ENCODE results near the gene GID8. TPM values are rescaled to one million over a fixed set of nuclear protein-coding genes. Genes with fewer than 3 reads are reported as not detected.

Gene GID8
- total and polyA plus RNA-seq, 9 donors, result 23.6 to 54.3 (median 43.3) TPM

DNA sequence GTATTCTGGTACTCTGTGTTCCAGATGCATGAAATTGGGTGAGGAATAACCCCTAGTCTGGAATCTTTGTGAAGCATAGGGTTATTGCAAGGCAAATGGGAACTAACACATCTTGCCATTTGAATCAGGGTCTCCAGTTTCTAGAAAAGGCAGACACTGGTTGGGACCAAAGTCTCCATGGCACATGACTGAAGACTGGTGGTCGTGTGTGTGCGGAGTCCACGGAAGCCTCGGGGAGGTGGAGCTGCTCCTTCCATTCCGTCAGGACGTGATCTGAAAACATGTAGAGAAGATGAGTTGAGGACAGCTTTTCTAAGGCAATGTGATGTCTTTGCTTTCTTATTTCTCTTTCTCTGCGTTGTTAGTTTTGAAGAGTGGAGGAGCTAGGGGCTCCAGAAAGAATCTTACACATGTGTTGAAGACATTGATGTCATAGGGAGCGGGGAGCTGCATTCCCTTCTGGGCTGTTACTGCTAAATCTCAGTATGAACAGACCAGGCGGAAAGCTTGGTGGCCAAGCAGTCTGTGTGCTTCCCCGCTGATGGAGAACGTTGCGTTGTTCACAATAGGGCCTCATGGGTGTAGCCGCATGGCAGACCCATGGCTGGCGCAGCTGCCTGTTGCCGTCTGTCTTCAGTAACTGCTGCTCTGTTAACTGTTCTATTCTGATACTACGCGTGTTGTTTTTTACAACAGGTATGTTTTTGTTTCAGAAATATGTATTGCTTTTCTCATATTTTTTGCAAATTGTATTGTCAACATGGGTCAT lies 9.8 kb downstream of the GID8 start:
- no peaks in the 10 kb centered on the region for H3K36me3 ChIP-seq
- TF ChIP-seq POLR2A (IDR thresholded peaks at IDR 0.05) (no peak), CTCF (IDR thresholded peaks at IDR 0.05) (no peak), EP300 (IDR thresholded peaks at IDR 0.05) (no peak)
- no peak overlapping the region for H3K4me3 ChIP-seq
- no peaks in the 10 kb centered on the region for H3K27me3 ChIP-seq
- H3K9me3 ChIP-seq, result no peaks in the 10 kb centered on the region
- peaks cover 11% of the 10 kb centered on the region for H3K4me1 ChIP-seq (ENCODE audit: insufficient read depth)
- WGBS, 3 donors, result 89 to 95% (median 92%) methylated on average over 17 of the region's 17 CpGs
- H3K27ac ChIP-seq, result no peak overlapping the region
- intact Hi-C loops (cut with DNase I), result no loop called here
- peak in 1 of 5 donors; percentile 6 for DNase-seq

DNA sequence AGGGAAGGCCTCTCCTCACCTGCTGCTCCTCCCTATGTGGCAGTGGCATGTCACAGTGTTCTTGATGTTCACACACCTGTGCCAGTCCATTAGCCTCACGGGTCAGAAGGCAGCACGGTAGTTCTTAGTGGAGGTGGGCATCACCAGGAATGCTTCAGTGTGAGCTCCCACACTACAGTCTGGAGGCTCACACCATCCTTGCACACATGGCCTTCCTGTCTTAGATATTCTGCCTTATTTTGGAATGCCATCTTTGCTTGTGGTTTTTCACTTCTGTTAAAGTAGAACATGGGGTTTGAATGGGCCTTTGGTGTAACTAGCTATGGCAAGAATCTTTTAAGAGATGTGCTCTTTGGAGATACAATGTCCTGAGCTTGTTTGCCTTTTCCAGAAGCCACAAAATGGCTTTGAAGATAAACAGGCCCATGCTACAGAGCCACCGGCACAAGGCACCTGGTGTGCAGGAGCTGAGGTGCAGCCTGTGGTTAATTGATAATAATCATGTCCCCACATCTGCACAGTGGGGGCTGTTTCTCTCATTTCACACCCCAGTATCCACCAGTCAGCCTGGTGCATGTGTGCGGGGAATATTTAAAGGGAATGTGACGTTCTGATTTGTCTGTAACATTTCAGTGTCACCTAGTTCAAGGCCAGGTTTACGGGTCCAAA lies 11.3 kb downstream of the GID8 start:
- no peak overlapping the region for H3K4me3 ChIP-seq
- intact Hi-C loops (cut with DNase I), result no loop called here
- no peaks in the 10 kb centered on the region for H3K36me3 ChIP-seq
- H3K9me3 ChIP-seq, result no peaks in the 10 kb centered on the region
- WGBS, 3 donors, result 89 to 96% (median 93%) methylated on average over 6 of the region's 6 CpGs
- peaks cover 22% of the 10 kb centered on the region for H3K4me1 ChIP-seq (ENCODE audit: insufficient read depth)
- H3K27me3 ChIP-seq, result no peaks in the 10 kb centered on the region
- no peak for TF ChIP-seq CTCF (IDR thresholded peaks at IDR 0.05)
- TF ChIP-seq EP300 (IDR thresholded peaks at IDR 0.05), result no peak
- DNase-seq, result peak in 1 of 5 donors; percentile 5
- H3K27ac ChIP-seq, result no peak overlapping the region

- no peaks in the 10 kb centered on the region for H3K27me3 ChIP-seq
- H3K4me1 ChIP-seq (ENCODE audit: insufficient read depth), result peaks cover 26% of the 10 kb centered on the region
- peak in 1 of 5 donors; percentile 3 for DNase-seq
- H3K36me3 ChIP-seq, result no peaks in the 10 kb centered on the region
- 92 to 94% (median 93%) methylated on average over 12 of the region's 12 CpGs for WGBS, 3 donors
- no peak for TF ChIP-seq EP300 (IDR thresholded peaks at IDR 0.05)
- TF ChIP-seq CTCF (IDR thresholded peaks at IDR 0.05), result no peak
- no peak for TF ChIP-seq POLR2A (IDR thresholded peaks at IDR 0.05)
- no peak overlapping the region for H3K4me3 ChIP-seq
- intact Hi-C loops (cut with DNase I), result no loop called here
- H3K9me3 ChIP-seq, result no peaks in the 10 kb centered on the region
- H3K27ac ChIP-seq, result no peak overlapping the region
These were observed 12.0 kb downstream of the GID8 start for GRCh38 chr20:62949962-62950361.

DNA sequence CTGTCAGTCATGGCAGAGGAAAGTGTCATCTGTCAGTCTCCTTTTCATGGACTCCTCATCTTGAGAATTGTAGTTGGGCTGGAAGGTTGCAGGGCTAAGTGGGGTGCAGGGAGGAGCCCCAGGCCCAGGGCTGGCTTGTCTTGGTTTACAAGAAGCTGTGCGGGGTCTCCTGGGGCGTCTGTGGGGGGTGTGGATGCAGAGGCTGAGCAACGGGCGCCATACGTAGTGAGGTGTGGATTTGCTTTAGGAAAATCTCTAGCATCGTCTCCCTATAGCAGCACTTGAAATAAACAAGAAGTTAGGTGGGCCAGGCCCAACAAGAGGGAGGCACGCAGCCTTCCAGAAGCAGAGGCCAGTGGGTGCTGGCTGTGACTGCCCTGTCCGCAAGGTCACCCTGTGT lies 12.8 kb downstream of the GID8 start:
- no peaks in the 10 kb centered on the region for H3K27me3 ChIP-seq
- no peak overlapping the region for H3K27ac ChIP-seq
- DNase-seq, result peak in 1 of 5 donors; percentile 13
- H3K4me1 ChIP-seq (ENCODE audit: insufficient read depth), result peaks cover 26% of the 10 kb centered on the region
- H3K9me3 ChIP-seq, result no peaks in the 10 kb centered on the region
- 87 to 89% (median 87%) methylated on average over 8 of the region's 8 CpGs for WGBS, 3 donors
- intact Hi-C loops (cut with DNase I), result no loop called here
- H3K4me3 ChIP-seq, result no peak overlapping the region
- no peak for TF ChIP-seq EP300 (IDR thresholded peaks at IDR 0.05)
- no peak for TF ChIP-seq POLR2A (IDR thresholded peaks at IDR 0.05)
- no peaks in the 10 kb centered on the region for H3K36me3 ChIP-seq
